Duodenal mucosa (tissue), 2 donors: ENCODE measurements around the gene MARK2.
A peak's percentile ranks its signal among the peaks of the same experiment; 100 is the strongest.
"Not testable (repeated sequence)": the region's sequence is repeated elsewhere in the genome, so short reads cannot be mapped to it uniquely, and the experiment has no call there.

Experiments used
- H3K27ac ChIP-seq: one replicate; pipeline ENCODE4 v1.7.0; 2013; ENCODE audit warnings: low read depth, low read length
- H3K27me3 ChIP-seq, 2 donors: one replicate each; pipeline ENCODE4 v1.7.0; 2013; ENCODE audit warnings: low read length in 2 of 2, control low read depth in 1 of 2; ENCODE audit not compliant: insufficient read depth in 2 of 2, control insufficient read depth in 1 of 2
- H3K36me3 ChIP-seq, 2 donors: one replicate each; pipeline ENCODE4 v1.7.0; 2013; ENCODE audit warnings: low read length in 2 of 2, control low read depth in 1 of 2; ENCODE audit not compliant: insufficient read depth in 2 of 2, control insufficient read depth in 1 of 2
- H3K4me1 ChIP-seq, 2 donors: one replicate each; pipeline ENCODE4 v1.7.0; 2013; ENCODE audit warnings: low read length in 2 of 2, control low read depth in 1 of 2; ENCODE audit not compliant: insufficient read depth in 2 of 2, control insufficient read depth in 1 of 2
- H3K4me3 ChIP-seq, 2 donors: one replicate each; pipeline ENCODE4 v1.7.0; 2013; ENCODE audit warnings: low read length in 2 of 2, low read depth in 1 of 2
- H3K9ac ChIP-seq, 2 donors: one replicate each; pipeline ENCODE4 v1.7.0; 2013; ENCODE audit warnings: low read length in 2 of 2, low read depth in 1 of 2
- H3K9me3 ChIP-seq, 2 donors: one replicate each; pipeline ENCODE4 v1.7.0; 2013; ENCODE audit warnings: low read length in 2 of 2, control low read depth in 1 of 2; ENCODE audit not compliant: control insufficient read depth in 1 of 2

The MARK2 gene

DNA sequence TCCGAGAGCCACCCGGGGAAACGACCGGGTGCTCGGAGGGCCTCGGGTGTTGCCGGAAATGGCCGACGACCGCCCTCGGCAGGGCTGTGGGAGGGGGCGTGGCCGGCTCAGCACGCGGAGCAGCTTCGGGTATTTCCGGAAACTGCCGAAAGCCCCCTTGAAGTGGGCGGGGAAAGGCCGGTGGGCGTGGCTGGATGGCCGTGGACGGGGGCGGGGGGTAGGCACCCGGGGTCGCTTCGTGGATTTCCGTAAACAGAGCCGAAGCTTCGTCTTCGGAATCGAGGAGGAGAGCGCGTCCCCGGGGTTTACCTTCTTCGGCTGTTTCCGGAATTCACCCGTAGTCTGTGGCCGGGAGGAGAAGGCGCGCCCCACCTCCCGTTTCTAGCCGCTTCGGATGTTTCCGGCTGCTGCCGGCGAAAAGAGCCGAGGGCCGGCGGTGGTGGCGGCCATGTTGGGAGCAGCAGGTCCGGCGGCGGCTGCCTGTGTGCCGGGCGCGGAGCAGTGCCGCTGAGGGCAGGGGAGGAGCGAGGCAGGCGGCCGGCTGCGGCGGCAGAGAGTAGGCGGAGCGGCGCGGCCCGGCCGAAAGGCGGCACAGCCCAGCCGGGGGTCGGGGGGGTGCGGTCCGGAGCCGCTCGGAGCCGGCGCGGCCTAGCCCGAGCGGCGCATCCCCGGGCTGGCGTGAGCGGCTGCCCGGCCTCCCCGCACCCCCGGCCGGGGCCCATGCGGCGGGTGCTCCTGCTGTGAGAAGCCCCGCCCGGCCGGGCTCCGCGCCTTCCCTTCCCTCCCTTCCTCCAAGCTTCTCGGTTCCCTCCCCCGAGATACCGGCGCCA, at the start of gene MARK2:
MARK2 (plus strand) TSS at position 433 of the 830 bp plus-strand sequence; CDS start at position 830, 397 bp downstream.
- Histone ChIP-seq H3K4me3 (peak within 1 kb of the TSS; percentile 91 to 93), H3K9ac (peak within 1 kb of the TSS; percentile 87 to 96), H3K36me3 (peaks cover 0 to 8% of the 10 kb centered on the region in 2 donors), H3K27ac (peak within 1 kb of the TSS; percentile 59), H3K9me3 (no peaks in the 10 kb centered on the region), H3K4me1 (peaks cover 48 to 54% of the 10 kb centered on the region in 2 donors), H3K27me3 (no peaks in the 10 kb centered on the region)

DNA sequence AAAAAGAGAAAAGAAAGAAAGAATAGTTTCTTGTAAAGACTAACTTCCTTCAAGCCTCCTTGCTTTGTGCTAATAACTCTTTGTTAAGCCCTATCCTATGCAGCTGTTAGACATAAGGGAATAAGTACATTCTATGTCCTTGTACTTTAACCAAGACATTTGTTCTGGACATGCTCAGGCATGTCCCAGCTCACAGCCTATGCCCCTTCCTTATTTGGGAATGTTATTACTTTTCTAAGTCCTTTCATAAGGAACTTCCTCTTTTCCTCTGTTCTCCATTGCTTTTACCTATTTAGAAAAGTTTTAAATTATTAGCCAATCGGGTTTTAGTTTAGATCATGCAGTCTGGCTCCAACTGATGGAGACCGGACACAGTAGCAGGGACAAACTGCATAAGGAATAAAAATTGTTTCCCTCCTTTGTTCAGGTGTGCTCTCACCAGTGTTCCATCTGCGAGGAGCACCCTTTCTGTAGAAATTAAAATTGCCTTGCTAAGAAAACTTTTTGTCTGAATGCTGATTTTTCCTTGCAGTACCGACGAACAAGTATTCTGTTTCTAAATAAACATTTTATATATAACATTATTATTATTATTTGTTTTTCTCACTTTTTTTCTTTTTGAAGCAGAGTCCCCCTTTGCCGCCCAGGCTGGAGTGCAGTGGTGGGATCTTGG, 47.3 kb upstream of the MARK2 start:
- Histone ChIP-seq H3K4me1 (no peaks in the 10 kb centered on the region), H3K4me3 (no peak overlapping the region), H3K9me3 (peaks cover 0 to 6% of the 10 kb centered on the region in 2 donors), H3K27ac (no peak overlapping the region), H3K27me3 (no peaks in the 10 kb centered on the region), H3K9ac (no peak overlapping the region), H3K36me3 (no peaks in the 10 kb centered on the region)

GRCh38 chr11:63793161-63793560, 45.7 kb upstream of the MARK2 start:
- Histone ChIP-seq H3K27me3 (no peaks in the 10 kb centered on the region), H3K36me3 (no peaks in the 10 kb centered on the region), H3K9me3 (peaks cover 0 to 6% of the 10 kb centered on the region in 2 donors), H3K4me1 (no peaks in the 10 kb centered on the region), H3K9ac (no peak overlapping the region), H3K27ac (no peak overlapping the region), H3K4me3 (no peak overlapping the region)

DNA sequence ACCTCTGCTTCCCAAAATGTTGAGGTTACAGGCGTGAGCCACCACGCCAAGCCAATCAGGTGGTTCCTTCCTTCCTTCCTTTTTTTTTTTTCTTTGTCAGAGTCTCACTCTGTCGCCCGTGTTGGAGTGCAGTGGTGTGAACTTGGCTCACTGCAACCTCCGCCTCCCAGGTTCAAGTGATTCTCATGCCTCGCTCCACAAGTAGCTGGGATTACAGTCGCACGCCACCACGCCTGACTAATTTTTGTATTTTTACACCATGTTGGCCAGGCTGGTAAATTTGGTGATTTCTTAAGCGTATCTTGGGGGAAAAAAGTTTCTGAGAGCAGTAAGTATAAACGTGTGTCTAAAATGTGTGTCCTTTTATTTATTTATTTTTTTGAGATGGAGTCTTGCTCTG, 43.8 kb upstream of the MARK2 start:
- no peaks in the 10 kb centered on the region for H3K4me1 ChIP-seq
- H3K9ac ChIP-seq, result no peak overlapping the region
- H3K4me3 ChIP-seq, result no peak overlapping the region
- peaks cover 0 to 6% of the 10 kb centered on the region in 2 donors for H3K9me3 ChIP-seq
- no peaks in the 10 kb centered on the region for H3K36me3 ChIP-seq
- no peaks in the 10 kb centered on the region for H3K27me3 ChIP-seq
- no peak overlapping the region for H3K27ac ChIP-seq

GRCh38 chr11:63800921-63801320, 38.0 kb upstream of the MARK2 start:
- Histone ChIP-seq H3K27me3 (no peaks in the 10 kb centered on the region), H3K27ac (no peak overlapping the region), H3K9ac (no peak overlapping the region), H3K36me3 (no peaks in the 10 kb centered on the region), H3K4me3 (no peak overlapping the region), H3K9me3 (no peaks in the 10 kb centered on the region), H3K4me1 (peaks cover 0 to 16% of the 10 kb centered on the region in 2 donors)

DNA sequence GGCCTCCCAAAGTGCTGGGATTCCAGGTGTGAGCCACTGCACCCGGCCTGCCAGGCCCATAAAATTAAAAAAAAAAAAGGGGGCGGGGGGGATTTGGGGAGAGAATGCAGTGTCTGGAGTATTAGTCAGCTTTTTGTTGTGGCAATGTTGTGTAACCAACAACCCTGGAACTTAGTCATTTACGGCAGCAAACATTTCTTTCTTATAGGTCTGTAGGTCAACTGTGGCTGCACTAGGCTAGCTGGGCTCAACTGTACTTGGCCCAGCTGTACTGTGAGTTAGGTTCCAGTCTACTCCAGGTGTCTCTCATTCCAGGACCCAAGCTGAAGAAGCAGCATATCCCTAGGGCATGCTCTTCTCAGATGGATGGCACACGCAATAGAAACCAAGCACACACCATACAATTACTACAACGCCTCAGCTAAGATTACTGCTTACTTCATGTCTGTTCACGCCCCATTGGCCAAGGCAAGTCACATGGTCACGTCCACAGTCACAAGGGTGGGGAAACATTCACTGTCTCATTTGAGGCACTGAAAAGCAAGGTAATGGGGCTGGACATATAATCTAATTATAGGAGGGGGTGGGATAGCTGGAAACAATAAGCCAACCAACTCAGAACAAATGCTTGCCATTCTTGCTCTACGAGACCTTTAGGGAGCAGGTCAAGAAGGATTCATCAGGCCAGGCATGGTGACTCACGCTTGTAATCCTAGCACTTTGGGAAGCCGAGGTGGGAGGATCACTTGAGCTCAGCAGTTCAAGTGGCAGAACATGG, 36.1 kb upstream of the MARK2 start:
- H3K36me3 ChIP-seq, result no peaks in the 10 kb centered on the region
- no peak overlapping the region for H3K9ac ChIP-seq
- H3K4me1 ChIP-seq, result peaks cover 0 to 16% of the 10 kb centered on the region in 2 donors
- H3K9me3 ChIP-seq, result no peaks in the 10 kb centered on the region
- H3K27me3 ChIP-seq, result no peaks in the 10 kb centered on the region
- no peak overlapping the region for H3K27ac ChIP-seq
- H3K4me3 ChIP-seq, result no peak overlapping the region

GRCh38 chr11:63804259-63804658, 34.7 kb upstream of the MARK2 start:
- Histone ChIP-seq H3K4me1 (peaks cover 0 to 16% of the 10 kb centered on the region in 2 donors), H3K36me3 (no peaks in the 10 kb centered on the region), H3K4me3 (no peak overlapping the region), H3K27me3 (no peaks in the 10 kb centered on the region), H3K27ac (no peak overlapping the region), H3K9ac (no peak overlapping the region), H3K9me3 (no peaks in the 10 kb centered on the region)

DNA sequence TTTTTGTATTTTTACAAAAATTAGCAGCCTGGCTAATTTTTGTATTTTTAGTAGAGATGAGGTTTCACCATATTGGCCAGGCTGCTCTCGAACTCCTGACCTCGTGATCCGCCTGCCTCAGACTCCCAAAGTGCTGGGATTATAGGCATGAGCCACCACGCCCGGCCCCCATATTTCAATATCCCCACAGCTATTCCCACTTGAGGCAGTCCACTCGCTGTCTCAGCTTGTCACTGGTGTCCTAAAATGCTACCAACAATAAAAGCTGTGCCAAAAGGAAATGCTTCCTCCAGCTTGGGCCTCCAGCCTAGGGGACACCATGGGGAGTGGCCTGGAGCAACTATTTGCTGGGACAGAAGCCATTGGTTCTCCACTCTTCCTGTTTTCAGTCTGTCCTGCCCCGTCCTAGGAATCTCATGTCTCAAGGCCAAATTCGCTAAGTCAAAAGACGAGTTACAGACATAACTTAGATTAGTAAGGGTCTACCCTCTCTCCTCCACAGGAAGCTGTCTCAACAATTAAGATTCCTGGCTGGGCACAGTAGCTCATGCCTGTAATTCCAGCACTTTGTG, 33.0 kb upstream of the MARK2 start:
- Histone ChIP-seq H3K9me3 (no peaks in the 10 kb centered on the region), H3K27me3 (no peaks in the 10 kb centered on the region), H3K4me3 (no peak overlapping the region), H3K9ac (no peak overlapping the region), H3K4me1 (peaks cover 0 to 16% of the 10 kb centered on the region in 2 donors), H3K36me3 (no peaks in the 10 kb centered on the region), H3K27ac (no peak overlapping the region)

- H3K9ac ChIP-seq, H3K27me3 ChIP-seq, H3K4me3 ChIP-seq, H3K36me3 ChIP-seq, H3K27ac ChIP-seq, H3K9me3 ChIP-seq: not testable (repeated sequence)
- peaks cover 16 to 18% of the 10 kb centered on the region in 2 donors for H3K4me1 ChIP-seq
These were observed 28.5 kb upstream of the MARK2 start for GRCh38 chr11:63810383-63810782.
